Measurements from ENCODE around the gene NDOR1. TPM values are rescaled to one million over a fixed set of nuclear protein-coding genes. Genes with fewer than 3 reads are reported as not detected.
A peak's percentile ranks its signal among the peaks of the same experiment; 100 is the strongest.

NDOR1 gene
- total RNA-seq, 2 donors from 2014 or later, result 6.6 TPM

DNA sequence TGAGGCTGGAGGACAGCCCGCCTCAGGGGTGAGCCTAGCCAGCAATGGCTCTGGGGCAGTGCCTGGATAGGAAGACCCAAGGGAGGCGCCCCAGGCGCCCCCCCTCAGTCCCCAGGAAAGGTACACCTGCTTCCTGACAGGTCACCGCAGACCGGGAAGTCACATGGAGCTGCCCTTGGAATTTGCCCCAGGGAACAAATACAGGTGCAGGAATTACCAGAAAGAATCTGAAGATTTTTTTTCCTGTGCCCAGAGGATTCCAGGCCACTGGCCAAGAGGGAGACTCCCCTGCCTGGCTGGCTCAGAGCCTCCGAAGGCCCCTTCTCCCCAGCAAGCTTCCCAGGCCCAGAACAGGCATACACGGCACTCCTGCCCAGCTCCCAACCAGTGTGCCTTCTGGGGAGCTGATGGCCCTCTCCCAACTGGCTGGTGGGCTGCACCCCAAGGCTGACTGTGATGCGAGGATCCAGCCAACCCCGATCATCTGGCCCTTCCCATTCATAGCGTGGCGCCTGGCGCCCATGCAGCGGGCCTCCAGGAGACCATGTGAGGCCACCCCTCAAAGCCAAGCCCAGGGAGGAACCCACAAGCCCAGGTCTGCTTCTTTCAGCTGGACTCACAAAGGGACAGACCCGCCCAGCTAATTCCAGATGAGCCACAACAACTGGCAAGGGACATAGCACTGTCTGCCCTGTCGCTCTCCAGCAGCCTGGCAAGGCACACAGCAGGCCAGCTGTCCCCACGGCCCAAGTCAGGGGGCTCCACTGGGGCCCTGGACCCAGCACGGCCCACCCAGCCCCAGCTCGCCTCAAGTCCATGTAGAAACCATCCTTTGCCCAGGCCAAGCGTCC, 7.2 kb upstream of the NDOR1 start:
- Histone ChIP-seq H3K27ac (no peak overlapping the region), H3K4me1 (peaks cover 0 to 85% of the 10 kb centered on the region in 2 donors)

DNA sequence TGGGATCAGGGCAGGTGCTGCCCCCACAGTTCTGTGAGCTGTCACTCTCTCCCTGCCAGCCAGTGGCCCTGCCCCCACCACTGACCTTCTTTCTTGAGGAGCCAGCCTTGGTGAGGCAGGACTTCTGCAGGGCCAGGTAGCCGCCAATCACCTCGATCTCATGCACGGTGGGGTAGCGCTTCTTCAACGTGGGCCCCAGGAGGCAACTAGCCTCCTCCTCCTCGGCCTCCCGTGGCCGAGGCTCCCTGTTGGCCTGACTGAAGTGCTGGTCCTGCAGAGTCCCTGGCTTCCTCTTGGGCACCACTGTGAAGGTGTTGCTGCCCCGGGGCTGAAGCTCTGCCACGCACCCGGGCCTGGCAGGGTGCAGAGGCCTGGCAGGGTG, 6.6 kb upstream of the NDOR1 start:
- Histone ChIP-seq H3K9me3 (no peaks in the 10 kb centered on the region), H3K27ac (no peak overlapping the region), H3K4me1 (peaks cover 0 to 89% of the 10 kb centered on the region in 2 donors), H3K27me3 (no peaks in the 10 kb centered on the region), H3K4me3 (peak overlapping the region in 1 of 2 donors; percentile 71), H3K36me3 (no peaks in the 10 kb centered on the region)
- TF ChIP-seq, protein P1, sequence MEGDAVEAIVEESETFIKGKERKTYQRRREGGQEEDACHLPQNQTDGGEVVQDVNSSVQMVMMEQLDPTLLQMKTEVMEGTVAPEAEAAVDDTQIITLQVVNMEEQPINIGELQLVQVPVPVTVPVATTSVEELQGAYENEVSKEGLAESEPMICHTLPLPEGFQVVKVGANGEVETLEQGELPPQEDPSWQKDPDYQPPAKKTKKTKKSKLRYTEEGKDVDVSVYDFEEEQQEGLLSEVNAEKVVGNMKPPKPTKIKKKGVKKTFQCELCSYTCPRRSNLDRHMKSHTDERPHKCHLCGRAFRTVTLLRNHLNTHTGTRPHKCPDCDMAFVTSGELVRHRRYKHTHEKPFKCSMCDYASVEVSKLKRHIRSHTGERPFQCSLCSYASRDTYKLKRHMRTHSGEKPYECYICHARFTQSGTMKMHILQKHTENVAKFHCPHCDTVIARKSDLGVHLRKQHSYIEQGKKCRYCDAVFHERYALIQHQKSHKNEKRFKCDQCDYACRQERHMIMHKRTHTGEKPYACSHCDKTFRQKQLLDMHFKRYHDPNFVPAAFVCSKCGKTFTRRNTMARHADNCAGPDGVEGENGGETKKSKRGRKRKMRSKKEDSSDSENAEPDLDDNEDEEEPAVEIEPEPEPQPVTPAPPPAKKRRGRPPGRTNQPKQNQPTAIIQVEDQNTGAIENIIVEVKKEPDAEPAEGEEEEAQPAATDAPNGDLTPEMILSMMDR (IDR thresholded peaks at IDR 0.05), result no peak
- no peak for DNase-seq (ENCODE audit: low spot score)

More for the DNA sequence above, 7.2 kb upstream of the NDOR1 start:
- Histone ChIP-seq H3K4me3 (peak overlapping the region in 1 of 2 donors; percentile 71), H3K27me3 (no peaks in the 10 kb centered on the region), H3K9me3 (no peaks in the 10 kb centered on the region), H3K36me3 (no peaks in the 10 kb centered on the region)
- no peak for DNase-seq (ENCODE audit: low spot score)
- TF ChIP-seq, protein P1 (IDR thresholded peaks at IDR 0.05), result no peak

DNA sequence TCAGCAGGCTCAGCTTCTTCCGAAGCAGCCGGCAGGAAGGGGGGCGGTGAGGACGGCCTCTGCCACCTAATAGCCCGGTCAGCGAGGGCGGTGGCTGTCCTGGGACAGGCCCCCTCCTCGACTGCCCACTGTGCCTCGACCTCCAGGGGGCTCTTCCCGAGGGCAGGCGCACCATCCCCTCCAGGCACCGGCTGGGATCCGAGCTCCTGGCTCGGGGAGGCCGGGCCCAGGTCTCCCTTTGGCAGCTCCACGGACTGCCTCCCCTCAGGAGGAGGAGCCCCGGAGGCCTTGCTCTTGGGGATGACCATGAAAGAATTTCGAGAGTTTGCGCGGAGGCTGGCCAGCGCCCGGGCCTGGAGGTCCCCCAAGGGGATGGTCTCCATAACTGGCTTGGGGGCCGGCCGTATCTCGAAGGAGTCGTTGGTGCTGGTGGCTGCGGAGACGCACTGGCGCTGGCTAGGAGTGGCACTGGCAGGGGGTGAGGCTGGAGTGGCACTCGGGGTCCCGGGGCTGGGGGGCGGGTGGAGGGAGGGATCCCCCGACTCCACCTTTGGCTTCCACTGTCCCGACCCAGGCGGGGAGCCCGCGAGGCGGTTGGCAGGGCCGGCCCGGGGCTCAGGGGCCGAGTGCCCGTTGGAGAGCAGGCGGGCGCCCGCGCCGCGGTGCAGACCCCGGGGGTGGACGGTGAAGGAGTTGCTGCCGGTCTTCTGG, 5.9 kb upstream of the NDOR1 start:
- Histone ChIP-seq H3K27me3 (no peaks in the 10 kb centered on the region), H3K27ac (peak overlapping the region in 1 of 2 donors; percentile 55), H3K4me1 (peaks cover 0 to 89% of the 10 kb centered on the region in 2 donors), H3K4me3 (peak overlapping the region; percentile 38 to 71), H3K36me3 (no peaks in the 10 kb centered on the region), H3K9me3 (no peaks in the 10 kb centered on the region)
- DNase-seq (ENCODE audit: low spot score), result no peak
- TF ChIP-seq, protein P1 (IDR thresholded peaks at IDR 0.05), result no peak

DNA sequence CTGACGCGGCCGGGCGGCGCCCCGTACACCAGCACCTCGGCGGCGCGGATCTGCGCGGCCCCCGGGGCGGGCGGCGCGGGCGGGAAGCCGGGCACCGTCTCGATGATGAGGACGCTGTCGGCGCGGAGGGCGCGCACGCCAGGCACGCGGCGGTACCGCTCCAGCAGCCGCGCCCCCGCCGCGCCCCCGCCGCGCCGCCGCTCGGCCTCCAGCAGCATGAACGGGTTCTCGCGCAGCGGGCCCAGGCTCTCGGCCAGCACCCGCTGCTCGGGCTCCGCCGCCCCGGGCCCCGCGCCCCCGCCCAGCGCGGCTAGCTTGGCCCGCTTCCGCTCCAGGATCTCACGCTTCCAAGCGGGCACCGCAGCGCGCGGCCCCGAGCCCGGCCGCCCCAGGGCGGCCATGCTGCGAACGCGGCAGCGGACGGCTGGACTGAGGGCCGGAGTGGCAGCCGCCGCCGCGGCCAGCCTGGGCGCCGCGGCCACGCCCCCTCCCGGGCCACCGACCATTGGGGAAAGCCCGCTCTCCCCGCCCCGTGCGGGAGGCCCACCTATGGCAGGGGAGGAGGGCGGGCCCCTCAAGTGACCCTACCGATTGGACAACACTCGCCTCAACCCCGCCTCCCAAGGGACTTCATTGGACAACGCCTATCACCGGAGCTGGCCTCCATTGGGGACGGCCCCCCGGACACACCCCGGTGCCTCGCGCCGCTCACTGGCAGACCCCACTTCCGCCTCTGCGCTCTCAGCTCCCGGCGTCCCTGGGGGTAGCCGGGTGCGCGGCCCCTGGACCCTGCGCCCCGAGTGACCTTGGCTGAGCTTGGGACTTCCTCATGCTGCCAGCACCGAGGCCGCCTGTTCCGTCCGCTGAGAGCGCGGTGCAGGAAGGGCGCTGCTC, 4.9 kb upstream of the NDOR1 start, which contains the start of gene TPRN:
Gene TPRN (minus strand): TSS at position 431 of the 894 bp plus-strand sequence. CDS start 30 bp downstream, at position 401.
- peak within 1 kb of the TSS; percentile 73 to 75 for H3K27ac ChIP-seq
- peak within 1 kb of the TSS; percentile 56 to 71 for H3K4me3 ChIP-seq
- no peaks in the 10 kb centered on the region for H3K36me3 ChIP-seq
- TF ChIP-seq, protein P1 (IDR thresholded peaks at IDR 0.05), result no peak
- H3K27me3 ChIP-seq, result no peaks in the 10 kb centered on the region
- DNase-seq (ENCODE audit: low spot score), result peak; percentile 100
- H3K4me1 ChIP-seq, result peaks cover 0 to 84% of the 10 kb centered on the region in 2 donors
- no peaks in the 10 kb centered on the region for H3K9me3 ChIP-seq

DNA sequence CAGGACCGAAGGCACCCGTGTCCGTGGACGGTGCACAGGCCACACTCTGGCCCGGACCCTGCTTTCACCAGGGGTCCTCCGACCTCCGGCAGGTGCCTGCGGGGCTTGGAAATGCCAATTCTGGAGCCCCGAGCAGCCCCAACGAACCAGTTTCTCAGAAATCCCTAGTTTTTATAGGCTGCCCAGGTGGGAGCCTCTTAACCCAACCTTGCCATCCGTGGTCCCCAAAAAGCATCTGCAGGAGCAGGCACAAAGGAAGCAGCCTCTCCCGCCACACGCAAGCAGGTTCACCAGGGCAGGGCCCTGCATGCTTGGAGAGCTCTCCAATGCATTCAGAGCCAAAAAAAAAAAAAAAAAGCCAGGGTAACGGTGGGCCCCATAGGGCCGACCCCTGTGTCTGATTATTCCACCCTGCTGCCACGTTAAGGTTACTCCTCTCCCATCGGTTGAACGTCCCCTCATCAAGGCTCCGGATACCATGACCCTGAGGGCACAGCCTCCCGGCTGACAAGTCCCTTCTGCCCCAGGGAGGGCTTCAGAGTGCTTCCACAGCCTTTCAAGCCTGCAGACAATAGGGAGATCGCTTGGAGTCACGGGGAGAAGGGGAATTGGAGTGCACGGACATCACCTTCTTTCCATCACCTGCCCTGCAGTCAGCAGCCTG, 4.2 kb upstream of the NDOR1 start:
- H3K27ac ChIP-seq, result peak overlapping the region; percentile 73 to 75
- TF ChIP-seq, protein P1 (IDR thresholded peaks at IDR 0.05), result no peak
- peak overlapping the region; percentile 56 to 71 for H3K4me3 ChIP-seq
- no peak for DNase-seq (ENCODE audit: low spot score)
- H3K27me3 ChIP-seq, result no peaks in the 10 kb centered on the region
- peaks cover 0 to 83% of the 10 kb centered on the region in 2 donors for H3K4me1 ChIP-seq
- H3K9me3 ChIP-seq, result no peaks in the 10 kb centered on the region
- no peaks in the 10 kb centered on the region for H3K36me3 ChIP-seq
